Measurements from ENCODE around the gene S1PR4.

The S1PR4 gene

GRCh38 chr19:3175781-3176714 lies 2.5 kb upstream of the S1PR4 start:
- H3K36me3 ChIP-seq (replicated peaks; ENCODE audit: insufficient read depth, low read length) = no peaks in the 10 kb centered on the region
- no peak for DNase-seq
- H2AFZ ChIP-seq (ENCODE audit: low read length) = no peak overlapping the region
- no peaks in the 10 kb centered on the region for H3K9me3 ChIP-seq (replicated peaks; ENCODE audit: insufficient read depth, low read length)
- H3K27ac ChIP-seq (ENCODE audit: low read length) = no peak overlapping the region
- no peak overlapping the region for H3K4me3 ChIP-seq (ENCODE audit: low read length)
- H4K20me1 ChIP-seq (ENCODE audit: insufficient read depth, low read length) = no peaks in the 10 kb centered on the region
- no peaks in the 10 kb centered on the region for H3K79me2 ChIP-seq (ENCODE audit: low read length)
- H3K27me3 ChIP-seq (replicated peaks; ENCODE audit: insufficient read depth, low read length) = peaks cover 51% of the 10 kb centered on the region
- no peaks in the 10 kb centered on the region for H3F3A ChIP-seq (ENCODE audit: insufficient read depth, low read length)
- H3K4me1 ChIP-seq (ENCODE audit: low read length) = no peaks in the 10 kb centered on the region
- H3K9ac ChIP-seq (ENCODE audit: low read length) = no peak overlapping the region
- H3K4me2 ChIP-seq (ENCODE audit: low read depth, low read length) = no peak overlapping the region
- no peaks in the 10 kb centered on the region for H3K9me2 ChIP-seq (replicated peaks; ENCODE audit: insufficient read depth, low read length)
- no peak for TF ChIP-seq CTCF (IDR thresholded peaks at IDR 0.05; ENCODE audit: low read length)
- TF ChIP-seq EZH2 (optimal IDR thresholded peaks at IDR 0.05; ENCODE audit: low read depth, low read length) = no peak

GRCh38 chr19:3176715-3177501 lies 1.7 kb upstream of the S1PR4 start:
- H4K20me1 ChIP-seq (ENCODE audit: insufficient read depth, low read length) = no peaks in the 10 kb centered on the region
- H3K9me2 ChIP-seq (replicated peaks; ENCODE audit: insufficient read depth, low read length) = no peaks in the 10 kb centered on the region
- H3K79me2 ChIP-seq (ENCODE audit: low read length) = no peaks in the 10 kb centered on the region
- no peaks in the 10 kb centered on the region for H3F3A ChIP-seq (ENCODE audit: insufficient read depth, low read length)
- no peak overlapping the region for H3K4me3 ChIP-seq (ENCODE audit: low read length)
- no peak overlapping the region for H3K27ac ChIP-seq (ENCODE audit: low read length)
- DNase-seq = no peak
- H3K27me3 ChIP-seq (replicated peaks; ENCODE audit: insufficient read depth, low read length) = peaks cover 48% of the 10 kb centered on the region
- H3K4me2 ChIP-seq (ENCODE audit: low read depth, low read length) = no peak overlapping the region
- no peak for TF ChIP-seq EZH2 (optimal IDR thresholded peaks at IDR 0.05; ENCODE audit: low read depth, low read length)
- TF ChIP-seq CTCF (IDR thresholded peaks at IDR 0.05; ENCODE audit: low read length) = no peak
- no peak for TF ChIP-seq EZH2phosphoT487 (IDR thresholded peaks at IDR 0.05; ENCODE audit: low read length)
- no peak overlapping the region for H3K9ac ChIP-seq (ENCODE audit: low read length)
- H3K4me1 ChIP-seq (ENCODE audit: low read length) = no peaks in the 10 kb centered on the region
- no peaks in the 10 kb centered on the region for H3K9me3 ChIP-seq (replicated peaks; ENCODE audit: insufficient read depth, low read length)
- H2AFZ ChIP-seq (ENCODE audit: low read length) = no peak overlapping the region
- H3K36me3 ChIP-seq (replicated peaks; ENCODE audit: insufficient read depth, low read length) = no peaks in the 10 kb centered on the region

GRCh38 chr19:3178973-3179738 lies 587 bp downstream of the S1PR4 start:
- Histone ChIP-seq H3K79me2 (ENCODE audit: low read length) (no peaks in the 10 kb centered on the region), H2AFZ (ENCODE audit: low read length) (no peak overlapping the region), H3K9me2 (replicated peaks; ENCODE audit: insufficient read depth, low read length) (no peaks in the 10 kb centered on the region), H3K9me3 (replicated peaks; ENCODE audit: insufficient read depth, low read length) (no peaks in the 10 kb centered on the region), H3K4me2 (ENCODE audit: low read depth, low read length) (no peak overlapping the region), H3K36me3 (replicated peaks; ENCODE audit: insufficient read depth, low read length) (no peaks in the 10 kb centered on the region), H4K20me1 (ENCODE audit: insufficient read depth, low read length) (no peaks in the 10 kb centered on the region), H3K9ac (ENCODE audit: low read length) (no peak overlapping the region), H3K4me1 (ENCODE audit: low read length) (no peaks in the 10 kb centered on the region), H3K27me3 (replicated peaks; ENCODE audit: insufficient read depth, low read length) (peaks cover 46% of the 10 kb centered on the region), H3K27ac (ENCODE audit: low read length) (no peak overlapping the region), H3F3A (ENCODE audit: insufficient read depth, low read length) (no peaks in the 10 kb centered on the region), H3K4me3 (ENCODE audit: low read length) (no peak overlapping the region)
- TF ChIP-seq CTCF (IDR thresholded peaks at IDR 0.05; ENCODE audit: low read length) (no peak), EZH2phosphoT487 (IDR thresholded peaks at IDR 0.05; ENCODE audit: low read length) (no peak), EZH2 (optimal IDR thresholded peaks at IDR 0.05; ENCODE audit: low read depth, low read length) (no peak)
- DNase-seq = no peak
